ENCODE measurements around the gene SCN11A.

GRCh38 chr3:39013921-39014509 lies 37.7 kb downstream of the SCN11A start:
- TF ChIP-seq SP1 (IDR thresholded peaks at IDR 0.05; ENCODE audit: low read depth) (no peak), CTCF (IDR thresholded peaks at IDR 0.05 in 2 of 3, conservative IDR thresholded peaks at IDR 0.05 in 1 of 3; ENCODE audit: borderline replicate concordance in 1 of 3, insufficient read depth in 1 of 3, low read depth in 2 of 3, low read length in 2 of 3) (no peak), CEBPB (IDR thresholded peaks at IDR 0.05; ENCODE audit: low read depth) (no peak), EZH2phosphoT487 (IDR thresholded peaks at IDR 0.05; ENCODE audit: borderline replicate concordance) (no peak), YY1 (IDR thresholded peaks at IDR 0.05; ENCODE audit: extremely low read depth, insufficient replicate concordance, low read depth, low read length) (no peak), POLR2A (IDR thresholded peaks at IDR 0.05; ENCODE audit: borderline replicate concordance, extremely low read depth, insufficient read depth, insufficient read length) (no peak), REST (IDR thresholded peaks at IDR 0.05; ENCODE audit: low read depth) (no peak), POLR2AphosphoS5 (IDR thresholded peaks at IDR 0.05; ENCODE audit: low read depth, low read length) (no peak), ZNF274 (IDR thresholded peaks at IDR 0.05; ENCODE audit: low read depth, low read length) (no peak), EZH2 (IDR thresholded peaks at IDR 0.05) (no peak), ZBTB33 (IDR thresholded peaks at IDR 0.05; ENCODE audit: extremely low read depth, insufficient replicate concordance, low read length) (no peak), MAX (IDR thresholded peaks at IDR 0.05) (no peak), SIN3A (IDR thresholded peaks at IDR 0.05; ENCODE audit: low read depth) (no peak)
